GM21576 (cell line): Measurements from ENCODE around the gene VSIG10L.

Source experiments
- ATAC-seq: cut with Tn5 transposase; IDR thresholded peaks from one replicate; pipeline ENCODE4 v1.9.1; 2021; ENCODE audit warnings: mild to moderate bottlenecking, moderate library complexity; ENCODE audit not compliant: unreplicated experiment

Gene VSIG10L

GRCh38 chr19:51339313-51339686 is 2.6 kb downstream of the VSIG10L start:
- ATAC-seq = no peak

- ATAC-seq = peak; percentile 40
Measured at GRCh38 chr19:51338563-51339312, 3.2 kb downstream of the VSIG10L start.

GRCh38 chr19:51337861-51338562 is 3.9 kb downstream of the VSIG10L start:
- ATAC-seq = no peak

GRCh38 chr19:51337141-51337860 is 4.6 kb downstream of the VSIG10L start:
- ATAC-seq = no peak

- no peak for ATAC-seq
Measured at GRCh38 chr19:51333836-51334460, 8.0 kb downstream of the VSIG10L start.

GRCh38 chr19:51331716-51332115 is 10.2 kb downstream of the VSIG10L start:
- ATAC-seq = no peak

- ATAC-seq = no peak
Measured at GRCh38 chr19:51331193-51331592, 10.7 kb downstream of the VSIG10L start.

- no peak for ATAC-seq
Measured at GRCh38 chr19:51330366-51330765, 11.6 kb downstream of the VSIG10L start.

- no peak for ATAC-seq
Measured at GRCh38 chr19:51329411-51329810, 12.5 kb downstream of the VSIG10L start.

- ATAC-seq = no peak
Measured at GRCh38 chr19:51327066-51328001, 14.6 kb downstream of the VSIG10L start.

- ATAC-seq = no peak
Measured at GRCh38 chr19:51326216-51327065, 15.5 kb downstream of the VSIG10L start.

- no peak for ATAC-seq
Measured at GRCh38 chr19:51325161-51325976, 16.6 kb downstream of the VSIG10L start.

GRCh38 chr19:51324167-51324481 is 17.8 kb downstream of the VSIG10L start:
- no peak for ATAC-seq

- ATAC-seq = no peak
Measured at GRCh38 chr19:51323481-51324166, 18.3 kb downstream of the VSIG10L start.

- ATAC-seq = no peak
Measured at GRCh38 chr19:51321799-51322198, 20.1 kb downstream of the VSIG10L start.

GRCh38 chr19:51320280-51320657 is 21.7 kb downstream of the VSIG10L start:
- ATAC-seq = no peak

GRCh38 chr19:51319649-51320279 is 22.2 kb downstream of the VSIG10L start:
- no peak for ATAC-seq
